Astrocyte (in vitro differentiated cells and primary cell): ENCODE results near the gene GNL3L. TPM values are rescaled to one million over a fixed set of nuclear protein-coding genes. Genes with fewer than 3 reads are reported as not detected.
"Not testable (repeated sequence)": the region's sequence is repeated elsewhere in the genome, so short reads cannot be mapped to it uniquely, and the experiment has no call there.

ENCODE experiments used
- DNase-seq: peaks from one replicate; pipeline ENCODE4 v3.0.0-alpha.2; 2010; ENCODE audit warnings: low read depth
- FAIRE-seq: peaks from 2 replicates; lab custom pipeline; 2011; peaks lifted over from hg19 to GRCh38; lab: Jason Lieb, UNC
- H2AFZ ChIP-seq: 2 replicates; pipeline ENCODE4 v1.6.0; 2012; ENCODE audit warnings: low read depth, low read length, inconsistent platforms
- H3K27ac ChIP-seq: 2 replicates; pipeline ENCODE4 v1.5.1; 2011; ENCODE audit warnings: low read depth, low read length, inconsistent platforms
- H3K27me3 ChIP-seq: 2 replicates; pipeline ENCODE4 v1.6.0; 2011; ENCODE audit warnings: low read length, inconsistent platforms; ENCODE audit not compliant: insufficient read depth
- H3K36me3 ChIP-seq: 2 replicates; pipeline ENCODE4 v1.5.1; 2011; ENCODE audit warnings: low read length, inconsistent platforms; ENCODE audit not compliant: insufficient read depth
- H3K4me1 ChIP-seq: 2 replicates; pipeline ENCODE4 v1.5.1; 2011; ENCODE audit warnings: low read length, inconsistent platforms; ENCODE audit not compliant: insufficient read depth
- H3K4me2 ChIP-seq: 2 replicates; pipeline ENCODE4 v1.6.0; 2012; ENCODE audit warnings: low read length, inconsistent platforms
- H3K4me3 ChIP-seq: 2 replicates; pipeline ENCODE4 v1.5.1; 2011; ENCODE audit warnings: low read depth, mild to moderate bottlenecking, low read length, inconsistent platforms; ENCODE audit not compliant: insufficient read depth
- H3K79me2 ChIP-seq: 2 replicates; pipeline ENCODE4 v1.6.0; 2012; ENCODE audit warnings: mild to moderate bottlenecking, low read length, inconsistent platforms; ENCODE audit not compliant: insufficient read depth
- H3K9ac ChIP-seq: 2 replicates; pipeline ENCODE4 v1.6.0; 2012; ENCODE audit warnings: mild to moderate bottlenecking, low read length, inconsistent platforms
- H3K9me3 ChIP-seq: 2 replicates; pipeline ENCODE4 v1.5.1; 2012; ENCODE audit warnings: low read depth, mild to moderate bottlenecking, low read length, inconsistent platforms; ENCODE audit not compliant: insufficient read depth
- H4K20me1 ChIP-seq: 2 replicates; pipeline ENCODE4 v1.6.0; 2012; ENCODE audit warnings: low read length, inconsistent platforms; ENCODE audit not compliant: insufficient read depth
- H3K27ac Mint-ChIP-seq: one replicate; pipeline ENCODE4 v1.8.0; 2021; ENCODE audit warnings: mild to moderate bottlenecking, mixed read lengths; ENCODE audit not compliant: unreplicated experiment
- H3K27me3 Mint-ChIP-seq: one replicate; pipeline ENCODE4 v1.8.0; 2021; ENCODE audit warnings: low read depth, mixed read lengths; ENCODE audit not compliant: unreplicated experiment
- H3K36me3 Mint-ChIP-seq: one replicate; pipeline ENCODE4 v1.8.0; 2021; ENCODE audit warnings: low read depth, mixed read lengths; ENCODE audit not compliant: unreplicated experiment
- H3K4me1 Mint-ChIP-seq: one replicate; pipeline ENCODE4 v1.8.0; 2021; ENCODE audit warnings: low read depth, mixed read lengths; ENCODE audit not compliant: unreplicated experiment
- H3K4me3 Mint-ChIP-seq: one replicate; pipeline ENCODE4 v1.8.0; 2021; ENCODE audit warnings: mild to moderate bottlenecking, moderate library complexity, mixed read lengths; ENCODE audit not compliant: unreplicated experiment
- H3K9me3 Mint-ChIP-seq: one replicate; pipeline ENCODE4 v1.8.0; 2021; ENCODE audit warnings: mild to moderate bottlenecking, mixed read lengths; ENCODE audit not compliant: unreplicated experiment
- CTCF ChIP-seq: IDR thresholded peaks from 2 replicates; pipeline ENCODE4 v1.5.1; 2011; ENCODE audit warnings: low read depth, mild to moderate bottlenecking, inconsistent platforms, low read length, moderate library complexity; ENCODE audit not compliant: insufficient read depth
- EZH2 ChIP-seq: IDR thresholded peaks from 2 replicates; pipeline ENCODE4 v1.6.1; 2012; ENCODE audit warnings: mild to moderate bottlenecking, low read length, inconsistent platforms; ENCODE audit not compliant: insufficient read depth
- total RNA-seq: library from RNA; stranded (reverse); gene quantifications from 2 replicates; pipeline ENCODE4 v1.2.1, GENCODE V29; 2021

Gene GNL3L
- total RNA-seq, 1 donor from 2014 or later, result 46.5 TPM

- no peak overlapping the region for H3K4me3 ChIP-seq
- H3K9me3 ChIP-seq, result no peaks in the 10 kb centered on the region
- FAIRE-seq (no peak), DNase-seq (no peak)
- peaks cover 15% of the 10 kb centered on the region for H3K36me3 Mint-ChIP-seq
- no peaks in the 10 kb centered on the region for H3K27me3 ChIP-seq
- no peak overlapping the region for H2AFZ ChIP-seq
- no peak overlapping the region for H3K27ac ChIP-seq
- H3K27ac Mint-ChIP-seq, result no peak overlapping the region
- H3K27me3 Mint-ChIP-seq, result no peaks in the 10 kb centered on the region
- H3K4me3 Mint-ChIP-seq, result no peak overlapping the region
- no peaks in the 10 kb centered on the region for H3K9me3 Mint-ChIP-seq
- TF ChIP-seq EZH2, result no peak
- TF ChIP-seq CTCF, result no peak
- H3K4me1 Mint-ChIP-seq, result no peaks in the 10 kb centered on the region
- peaks cover 8% of the 10 kb centered on the region for H3K36me3 ChIP-seq
- H3K4me2 ChIP-seq, result no peak overlapping the region
- H3K79me2 ChIP-seq, result no peaks in the 10 kb centered on the region
- H3K9ac ChIP-seq, result no peak overlapping the region
- no peaks in the 10 kb centered on the region for H4K20me1 ChIP-seq
- no peaks in the 10 kb centered on the region for H3K4me1 ChIP-seq
These were observed 21.8 kb downstream of the GNL3L start for GRCh38 chrX:54551801-54552200.

- H3K27ac ChIP-seq, H3K4me3 Mint-ChIP-seq, DNase-seq, H2AFZ ChIP-seq, H3K9ac ChIP-seq, H3K4me1 ChIP-seq, H3K4me2 ChIP-seq, H3K36me3 Mint-ChIP-seq, H3K36me3 ChIP-seq, H3K4me1 Mint-ChIP-seq, H3K27me3 Mint-ChIP-seq, H3K4me3 ChIP-seq, FAIRE-seq, H3K27me3 ChIP-seq, H3K79me2 ChIP-seq, H4K20me1 ChIP-seq, H3K9me3 Mint-ChIP-seq, H3K9me3 ChIP-seq, H3K27ac Mint-ChIP-seq: not testable (repeated sequence)
These were observed 25.0 kb downstream of the GNL3L start for GRCh38 chrX:54555006-54555405.

- Histone ChIP-seq H3K27me3 (no peaks in the 10 kb centered on the region), H2AFZ (no peak overlapping the region), H3K9me3 (no peaks in the 10 kb centered on the region), H3K27ac (no peak overlapping the region), H3K4me2 (no peak overlapping the region), H3K4me3 (no peak overlapping the region), H4K20me1 (no peaks in the 10 kb centered on the region), H3K36me3 (peaks cover 8% of the 10 kb centered on the region), H3K4me1 (no peaks in the 10 kb centered on the region), H3K79me2 (no peaks in the 10 kb centered on the region), H3K9ac (no peak overlapping the region)
- FAIRE-seq (no peak), DNase-seq (no peak)
- Mint-ChIP-seq H3K4me1 (no peaks in the 10 kb centered on the region), H3K27me3 (no peaks in the 10 kb centered on the region), H3K27ac (no peak overlapping the region), H3K4me3 (no peak overlapping the region), H3K9me3 (no peaks in the 10 kb centered on the region), H3K36me3 (peaks cover 7% of the 10 kb centered on the region)
- no peak for TF ChIP-seq CTCF
- no peak for TF ChIP-seq EZH2
These were observed 30.4 kb downstream of the GNL3L start for GRCh38 chrX:54560411-54560810.
